K562 (cell line): ENCODE results near the gene VMP1. TPM values are rescaled to one million over a fixed set of nuclear protein-coding genes. Genes with fewer than 3 reads are reported as not detected.

ENCODE experiments used
- CBFB ChIP-seq: sonication (generic); formaldehyde crosslinking; IDR thresholded peaks from 2 replicates; pipeline ENCODE4 v1.4.0; 2020; ENCODE audit warnings: mild to moderate bottlenecking, missing genetic modification reagents
- CBX5 ChIP-seq: IDR thresholded peaks from 2 replicates; pipeline ENCODE4 v1.6.1; 2014; ENCODE audit warnings: low read depth, borderline replicate concordance
- CREM ChIP-seq: IDR thresholded peaks from 2 replicates; pipeline ENCODE4 v1.6.1; 2014; ENCODE audit warnings: antibody characterized with exemption, low read depth
- DPF2 ChIP-seq: fragments of 450-650 bp; IDR thresholded peaks from 2 replicates; pipeline ENCODE4 v1.6.1; 2016
- GATAD2B ChIP-seq: fragments of 450-650 bp; IDR thresholded peaks from 2 replicates; pipeline ENCODE4 v1.6.1; 2017; ENCODE audit warnings: mild to moderate bottlenecking, borderline replicate concordance
- MAFG ChIP-seq: fragments of 450-650 bp; conservative IDR thresholded peaks from 2 replicates; pipeline ENCODE4 v1.6.1; 2016; ENCODE audit warnings: missing genetic modification characterization, missing compliant biosample characterization
- NR4A1 ChIP-seq, 2 experiments: fragments of 250-450 bp in 1 of 2; fragments of 450-650 bp in 1 of 2; sonication (Bioruptor Pico) in 1 of 2; IDR thresholded peaks; 2 replicates each; pipeline versions ENCODE4 v1.4.0 to v1.6.1; 2016 to 2020; ENCODE audit warnings: mild to moderate bottlenecking in 2 of 2, missing compliant biosample characterization in 1 of 2, missing genetic modification characterization in 1 of 2, moderate library complexity in 1 of 2
- TEAD2 ChIP-seq: fragments of 450-650 bp; IDR thresholded peaks from 2 replicates; pipeline ENCODE4 v1.6.1; 2016; ENCODE audit warnings: missing genetic modification characterization, control low read depth, missing compliant biosample characterization
- polyA plus RNA-seq, 8 experiments: library from polyadenylated mRNA; depleted of rRNA in 4 of 8; stranded (reverse) in 5 of 8; unstranded in 3 of 8; fragments of >200 nt; fragmentation: Nextera tagmentation in 2 of 8; fragmentation: Illumina TruSeq in 1 of 8; extraction: Ambion mirVana in 2 of 8; extraction: Trizol in 1 of 8; gene quantifications; 2 replicates each; pipeline versions ENCODE4 v1.2.1 to v1.2.3, GENCODE V29; 2011 to 2014; ENCODE audit warnings: inconsistent platforms in 1 of 8, missing spikeins in 1 of 8
- total RNA-seq, 7 experiments: library from RNA; depleted of rRNA in 6 of 7; stranded (reverse); fragments of >200 nt in 6 of 7; fragmentation: Illumina TruSeq in 2 of 7; extraction: Trizol in 2 of 7; gene quantifications; 2 replicates each; pipeline versions ENCODE4 v1.2.1 to v1.2.3, GENCODE V29; 2011 to 2021; ENCODE audit warnings: low replicate concordance in 1 of 7
- TF ChIP-seq, protein P1 (sequence below), 2 experiments: fragments of 450-650 bp in 1 of 2; IDR thresholded peaks; 2 replicates each; pipeline ENCODE4 v1.6.1; 2011 to 2017; ENCODE audit warnings: low read depth in 2 of 2, antibody characterized with exemption in 1 of 2, borderline replicate concordance in 1 of 2, low read length in 1 of 2, mild to moderate bottlenecking in 1 of 2, mixed read lengths in 1 of 2; ENCODE audit not compliant: control insufficient read depth in 1 of 2
- TF ChIP-seq, protein P2 (sequence below): IDR thresholded peaks from 2 replicates; pipeline ENCODE4 v1.6.1; 2011; ENCODE audit warnings: borderline replicate concordance, low read depth, mild to moderate bottlenecking, moderate library complexity, low read length; ENCODE audit not compliant: insufficient read depth, poor library complexity, severe bottlenecking
- TF ChIP-seq, protein P3 (sequence below), 2 experiments: IDR thresholded peaks; 2 replicates each; pipeline ENCODE4 v1.6.1; 2011; ENCODE audit warnings: borderline replicate concordance in 1 of 2, control low read depth in 1 of 2, low read depth in 1 of 2, low read length in 1 of 2, mild to moderate bottlenecking in 1 of 2, mixed read lengths in 1 of 2, moderate library complexity in 1 of 2; ENCODE audit not compliant: insufficient read depth in 1 of 2, insufficient read length in 1 of 2, poor library complexity in 1 of 2, severe bottlenecking in 1 of 2; ENCODE audit errors: extremely low read depth in 1 of 2
- TF ChIP-seq, protein P4 (sequence below), 3 experiments: IDR thresholded peaks in 2 of 3; conservative IDR thresholded peaks in 1 of 3; 2 replicates each; pipeline ENCODE4 v1.5.1; 2011 to 2012; ENCODE audit warnings: low read length in 3 of 3, mild to moderate bottlenecking in 3 of 3, control low read depth in 2 of 3, improper control_type of control experiment in 1 of 3, inconsistent platforms in 1 of 3, low read depth in 1 of 3, mixed read lengths in 1 of 3, moderate library complexity in 1 of 3; ENCODE audit not compliant: insufficient read depth in 2 of 3
- TF ChIP-seq, protein P5 (sequence below): fragments of 250-450 bp; sonication (Bioruptor Pico); IDR thresholded peaks from 2 replicates; pipeline ENCODE4 v1.5.0; 2021; ENCODE audit warnings: mild to moderate bottlenecking, borderline replicate concordance

Gene VMP1
- total and polyA plus RNA-seq, 9 of the 15 experiments (the other 6 are each of a cell fraction or from before 2014, with no cell fraction given): 123 to 304 (median 151) TPM

DNA sequence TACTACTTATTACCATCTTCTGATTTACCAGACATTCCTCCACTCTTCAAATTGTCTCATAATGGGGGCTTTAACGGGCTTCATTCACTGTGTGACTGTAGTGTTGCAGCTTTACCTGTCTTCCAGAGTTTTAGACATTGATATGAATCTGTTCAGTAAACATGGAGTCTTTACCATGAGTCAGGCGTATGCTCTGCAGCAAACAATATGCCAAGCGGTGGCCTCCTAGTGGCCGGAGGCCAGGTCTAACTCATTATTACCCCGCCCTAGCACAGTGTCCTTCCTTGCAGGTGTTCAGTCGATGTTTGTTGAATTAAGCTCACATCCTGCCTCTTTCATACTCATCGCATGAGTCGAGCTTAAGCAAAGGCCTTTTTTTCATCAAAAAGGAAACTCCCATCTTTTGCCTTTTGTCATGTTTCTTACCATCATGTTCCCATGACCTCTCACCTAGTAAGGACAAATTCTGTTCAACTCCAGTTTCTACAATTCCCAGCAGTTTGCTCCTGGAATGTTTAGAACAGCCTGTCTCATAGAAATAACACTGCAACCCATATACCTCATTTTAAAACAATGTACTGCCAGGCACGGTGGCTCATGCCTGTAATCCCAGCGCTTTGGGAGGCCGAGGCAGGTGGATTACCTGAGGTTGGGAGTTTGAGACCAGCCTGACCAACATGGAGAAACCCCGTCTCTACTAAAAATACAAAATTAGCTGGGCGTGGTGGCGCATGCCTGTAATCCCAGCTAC is 145.9 kb downstream of the VMP1 start (continued):
- TF ChIP-seq TEAD2 (tag) (0 out of 2 replicates have a peak, but pooled peaks have one; percentile 32), CBX5 (no peak), CBFB (CRISPR knock-in tag) (no peak), GATAD2B (0 out of 2 replicates have a peak, but pooled peaks have one; percentile 36), CREM (peak; percentile 57; the same call in 1 of the 2 replicates), DPF2 (peak; percentile 67), MAFG (tag) (peak; percentile 38; the same call in 1 of the 2 replicates), NR4A1 (CRISPR knock-in tag; IDR thresholded peaks at IDR 0.05) (no peak), NR4A1 (tag; IDR thresholded peaks at IDR 0.05) (0 out of 2 replicates have a peak, but pooled peaks have one; percentile 35)
- TF ChIP-seq, protein P1, sequence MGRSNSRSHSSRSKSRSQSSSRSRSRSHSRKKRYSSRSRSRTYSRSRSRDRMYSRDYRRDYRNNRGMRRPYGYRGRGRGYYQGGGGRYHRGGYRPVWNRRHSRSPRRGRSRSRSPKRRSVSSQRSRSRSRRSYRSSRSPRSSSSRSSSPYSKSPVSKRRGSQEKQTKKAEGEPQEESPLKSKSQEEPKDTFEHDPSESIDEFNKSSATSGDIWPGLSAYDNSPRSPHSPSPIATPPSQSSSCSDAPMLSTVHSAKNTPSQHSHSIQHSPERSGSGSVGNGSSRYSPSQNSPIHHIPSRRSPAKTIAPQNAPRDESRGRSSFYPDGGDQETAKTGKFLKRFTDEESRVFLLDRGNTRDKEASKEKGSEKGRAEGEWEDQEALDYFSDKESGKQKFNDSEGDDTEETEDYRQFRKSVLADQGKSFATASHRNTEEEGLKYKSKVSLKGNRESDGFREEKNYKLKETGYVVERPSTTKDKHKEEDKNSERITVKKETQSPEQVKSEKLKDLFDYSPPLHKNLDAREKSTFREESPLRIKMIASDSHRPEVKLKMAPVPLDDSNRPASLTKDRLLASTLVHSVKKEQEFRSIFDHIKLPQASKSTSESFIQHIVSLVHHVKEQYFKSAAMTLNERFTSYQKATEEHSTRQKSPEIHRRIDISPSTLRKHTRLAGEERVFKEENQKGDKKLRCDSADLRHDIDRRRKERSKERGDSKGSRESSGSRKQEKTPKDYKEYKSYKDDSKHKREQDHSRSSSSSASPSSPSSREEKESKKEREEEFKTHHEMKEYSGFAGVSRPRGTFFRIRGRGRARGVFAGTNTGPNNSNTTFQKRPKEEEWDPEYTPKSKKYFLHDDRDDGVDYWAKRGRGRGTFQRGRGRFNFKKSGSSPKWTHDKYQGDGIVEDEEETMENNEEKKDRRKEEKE (IDR thresholded peaks at IDR 0.05; ENCODE audit: borderline replicate concordance in 1 of 2, control insufficient read depth in 1 of 2, low read depth in 2 of 2, low read length in 1 of 2): peak in 1 of 2 experiments; percentile 60; a peak in 2 of 4 replicates
- TF ChIP-seq, protein P2, sequence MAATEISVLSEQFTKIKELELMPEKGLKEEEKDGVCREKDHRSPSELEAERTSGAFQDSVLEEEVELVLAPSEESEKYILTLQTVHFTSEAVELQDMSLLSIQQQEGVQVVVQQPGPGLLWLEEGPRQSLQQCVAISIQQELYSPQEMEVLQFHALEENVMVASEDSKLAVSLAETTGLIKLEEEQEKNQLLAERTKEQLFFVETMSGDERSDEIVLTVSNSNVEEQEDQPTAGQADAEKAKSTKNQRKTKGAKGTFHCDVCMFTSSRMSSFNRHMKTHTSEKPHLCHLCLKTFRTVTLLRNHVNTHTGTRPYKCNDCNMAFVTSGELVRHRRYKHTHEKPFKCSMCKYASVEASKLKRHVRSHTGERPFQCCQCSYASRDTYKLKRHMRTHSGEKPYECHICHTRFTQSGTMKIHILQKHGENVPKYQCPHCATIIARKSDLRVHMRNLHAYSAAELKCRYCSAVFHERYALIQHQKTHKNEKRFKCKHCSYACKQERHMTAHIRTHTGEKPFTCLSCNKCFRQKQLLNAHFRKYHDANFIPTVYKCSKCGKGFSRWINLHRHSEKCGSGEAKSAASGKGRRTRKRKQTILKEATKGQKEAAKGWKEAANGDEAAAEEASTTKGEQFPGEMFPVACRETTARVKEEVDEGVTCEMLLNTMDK: peak; percentile 66
- TF ChIP-seq, protein P3, sequence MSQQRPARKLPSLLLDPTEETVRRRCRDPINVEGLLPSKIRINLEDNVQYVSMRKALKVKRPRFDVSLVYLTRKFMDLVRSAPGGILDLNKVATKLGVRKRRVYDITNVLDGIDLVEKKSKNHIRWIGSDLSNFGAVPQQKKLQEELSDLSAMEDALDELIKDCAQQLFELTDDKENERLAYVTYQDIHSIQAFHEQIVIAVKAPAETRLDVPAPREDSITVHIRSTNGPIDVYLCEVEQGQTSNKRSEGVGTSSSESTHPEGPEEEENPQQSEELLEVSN (IDR thresholded peaks at IDR 0.05; ENCODE audit: borderline replicate concordance in 1 of 2, extremely low read depth in 1 of 2, insufficient read depth in 1 of 2, insufficient read length in 1 of 2, low read depth in 1 of 2, low read length in 1 of 2, poor library complexity in 1 of 2, severe bottlenecking in 1 of 2): peak in 1 of 2 experiments; percentile 50
- TF ChIP-seq, protein P4, sequence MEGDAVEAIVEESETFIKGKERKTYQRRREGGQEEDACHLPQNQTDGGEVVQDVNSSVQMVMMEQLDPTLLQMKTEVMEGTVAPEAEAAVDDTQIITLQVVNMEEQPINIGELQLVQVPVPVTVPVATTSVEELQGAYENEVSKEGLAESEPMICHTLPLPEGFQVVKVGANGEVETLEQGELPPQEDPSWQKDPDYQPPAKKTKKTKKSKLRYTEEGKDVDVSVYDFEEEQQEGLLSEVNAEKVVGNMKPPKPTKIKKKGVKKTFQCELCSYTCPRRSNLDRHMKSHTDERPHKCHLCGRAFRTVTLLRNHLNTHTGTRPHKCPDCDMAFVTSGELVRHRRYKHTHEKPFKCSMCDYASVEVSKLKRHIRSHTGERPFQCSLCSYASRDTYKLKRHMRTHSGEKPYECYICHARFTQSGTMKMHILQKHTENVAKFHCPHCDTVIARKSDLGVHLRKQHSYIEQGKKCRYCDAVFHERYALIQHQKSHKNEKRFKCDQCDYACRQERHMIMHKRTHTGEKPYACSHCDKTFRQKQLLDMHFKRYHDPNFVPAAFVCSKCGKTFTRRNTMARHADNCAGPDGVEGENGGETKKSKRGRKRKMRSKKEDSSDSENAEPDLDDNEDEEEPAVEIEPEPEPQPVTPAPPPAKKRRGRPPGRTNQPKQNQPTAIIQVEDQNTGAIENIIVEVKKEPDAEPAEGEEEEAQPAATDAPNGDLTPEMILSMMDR (IDR thresholded peaks at IDR 0.05 in 2 of 3, conservative IDR thresholded peaks at IDR 0.05 in 1 of 3; ENCODE audit: insufficient read depth in 2 of 3, low read depth in 1 of 3, low read length in 3 of 3): peak; percentile 60 to 65 (median 63)
- TF ChIP-seq, protein P5, sequence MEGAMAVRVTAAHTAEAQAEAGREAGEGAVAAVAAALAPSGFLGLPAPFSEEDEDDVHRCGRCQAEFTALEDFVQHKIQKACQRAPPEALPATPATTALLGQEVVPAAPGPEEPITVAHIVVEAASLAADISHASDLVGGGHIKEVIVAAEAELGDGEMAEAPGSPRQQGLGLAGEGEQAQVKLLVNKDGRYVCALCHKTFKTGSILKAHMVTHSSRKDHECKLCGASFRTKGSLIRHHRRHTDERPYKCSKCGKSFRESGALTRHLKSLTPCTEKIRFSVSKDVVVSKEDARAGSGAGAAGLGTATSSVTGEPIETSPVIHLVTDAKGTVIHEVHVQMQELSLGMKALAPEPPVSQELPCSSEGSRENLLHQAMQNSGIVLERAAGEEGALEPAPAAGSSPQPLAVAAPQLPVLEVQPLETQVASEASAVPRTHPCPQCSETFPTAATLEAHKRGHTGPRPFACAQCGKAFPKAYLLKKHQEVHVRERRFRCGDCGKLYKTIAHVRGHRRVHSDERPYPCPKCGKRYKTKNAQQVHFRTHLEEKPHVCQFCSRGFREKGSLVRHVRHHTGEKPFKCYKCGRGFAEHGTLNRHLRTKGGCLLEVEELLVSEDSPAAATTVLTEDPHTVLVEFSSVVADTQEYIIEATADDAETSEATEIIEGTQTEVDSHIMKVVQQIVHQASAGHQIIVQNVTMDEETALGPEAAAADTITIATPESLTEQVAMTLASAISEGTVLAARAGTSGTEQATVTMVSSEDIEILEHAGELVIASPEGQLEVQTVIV (CRISPR knock-in tag): no peak
